DND-41 (cell line): ENCODE data around the gene HDAC11.

Experiments
- EZH2 ChIP-seq: IDR thresholded peaks from 3 replicates; pipeline ENCODE4 v1.6.1; 2012; ENCODE audit warnings: borderline replicate concordance, low read depth, mild to moderate bottlenecking, moderate library complexity, low read length, inconsistent platforms; ENCODE audit not compliant: severe bottlenecking
- TF ChIP-seq, protein P1 (sequence below): IDR thresholded peaks from 2 replicates; pipeline ENCODE4 v1.5.1; 2012; ENCODE audit warnings: borderline replicate concordance, low read length, moderate library complexity, mild to moderate bottlenecking; ENCODE audit not compliant: poor library complexity, severe bottlenecking; ENCODE audit errors: extremely low read depth

DNA sequence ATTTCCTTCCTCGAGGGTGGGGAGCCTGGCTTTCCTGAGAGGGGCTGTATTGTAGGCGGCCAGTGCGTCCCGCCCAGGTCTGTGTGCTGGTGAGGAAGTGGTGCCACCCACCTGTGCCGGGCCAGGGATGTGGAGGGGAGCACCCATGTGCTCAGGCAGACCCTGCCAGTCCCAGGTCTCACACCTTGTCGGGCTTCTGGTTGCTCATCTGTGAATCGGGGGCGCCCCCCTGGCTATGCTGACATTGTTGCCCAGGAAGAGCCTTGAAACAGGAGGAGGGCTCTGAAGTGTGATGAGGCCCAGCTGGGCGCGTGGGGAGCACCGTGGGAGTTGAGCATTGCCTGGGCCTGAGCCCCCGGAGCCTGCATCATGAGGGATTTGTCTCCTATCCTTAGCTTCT is 73.6 kb downstream of the HDAC11 start:
- no peak for TF ChIP-seq EZH2
- TF ChIP-seq, protein P1, sequence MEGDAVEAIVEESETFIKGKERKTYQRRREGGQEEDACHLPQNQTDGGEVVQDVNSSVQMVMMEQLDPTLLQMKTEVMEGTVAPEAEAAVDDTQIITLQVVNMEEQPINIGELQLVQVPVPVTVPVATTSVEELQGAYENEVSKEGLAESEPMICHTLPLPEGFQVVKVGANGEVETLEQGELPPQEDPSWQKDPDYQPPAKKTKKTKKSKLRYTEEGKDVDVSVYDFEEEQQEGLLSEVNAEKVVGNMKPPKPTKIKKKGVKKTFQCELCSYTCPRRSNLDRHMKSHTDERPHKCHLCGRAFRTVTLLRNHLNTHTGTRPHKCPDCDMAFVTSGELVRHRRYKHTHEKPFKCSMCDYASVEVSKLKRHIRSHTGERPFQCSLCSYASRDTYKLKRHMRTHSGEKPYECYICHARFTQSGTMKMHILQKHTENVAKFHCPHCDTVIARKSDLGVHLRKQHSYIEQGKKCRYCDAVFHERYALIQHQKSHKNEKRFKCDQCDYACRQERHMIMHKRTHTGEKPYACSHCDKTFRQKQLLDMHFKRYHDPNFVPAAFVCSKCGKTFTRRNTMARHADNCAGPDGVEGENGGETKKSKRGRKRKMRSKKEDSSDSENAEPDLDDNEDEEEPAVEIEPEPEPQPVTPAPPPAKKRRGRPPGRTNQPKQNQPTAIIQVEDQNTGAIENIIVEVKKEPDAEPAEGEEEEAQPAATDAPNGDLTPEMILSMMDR, result no peak
